Measurements from ENCODE around the gene ZGRF1.
"Not testable (repeated sequence)": the region's sequence is repeated elsewhere in the genome, so short reads cannot be mapped to it uniquely, and the experiment has no call there.

The ZGRF1 gene

GRCh38 chr4:112513971-112514646 lies 122.6 kb downstream of the ZGRF1 start:
- DNase-seq: no peak

- DNase-seq: no peak
Observed at GRCh38 chr4:112511803-112512118, 124.9 kb downstream of the ZGRF1 start.

GRCh38 chr4:112511093-112511802 lies 125.5 kb downstream of the ZGRF1 start:
- no peak for DNase-seq

- DNase-seq: no peak
Observed at GRCh38 chr4:112510291-112511092, 126.2 kb downstream of the ZGRF1 start.

- DNase-seq: no peak
Observed at GRCh38 chr4:112509243-112510141, 127.2 kb downstream of the ZGRF1 start.

- DNase-seq: no peak
Observed at GRCh38 chr4:112508356-112508755, 128.4 kb downstream of the ZGRF1 start.

GRCh38 chr4:112504807-112505206 lies 131.9 kb downstream of the ZGRF1 start:
- no peak for DNase-seq

- no peak for DNase-seq
Observed at GRCh38 chr4:112502871-112503270, 133.8 kb downstream of the ZGRF1 start.

- DNase-seq: no peak
Observed at GRCh38 chr4:112492321-112492720, 144.4 kb downstream of the ZGRF1 start.

- not testable (repeated sequence) for DNase-seq
Observed at GRCh38 chr4:112490808-112491207, 145.9 kb downstream of the ZGRF1 start.

Measured in amniotic stem cell (primary cell).